ENCODE measurements around the gene MAMDC4.

- TF ChIP-seq, protein P1, sequence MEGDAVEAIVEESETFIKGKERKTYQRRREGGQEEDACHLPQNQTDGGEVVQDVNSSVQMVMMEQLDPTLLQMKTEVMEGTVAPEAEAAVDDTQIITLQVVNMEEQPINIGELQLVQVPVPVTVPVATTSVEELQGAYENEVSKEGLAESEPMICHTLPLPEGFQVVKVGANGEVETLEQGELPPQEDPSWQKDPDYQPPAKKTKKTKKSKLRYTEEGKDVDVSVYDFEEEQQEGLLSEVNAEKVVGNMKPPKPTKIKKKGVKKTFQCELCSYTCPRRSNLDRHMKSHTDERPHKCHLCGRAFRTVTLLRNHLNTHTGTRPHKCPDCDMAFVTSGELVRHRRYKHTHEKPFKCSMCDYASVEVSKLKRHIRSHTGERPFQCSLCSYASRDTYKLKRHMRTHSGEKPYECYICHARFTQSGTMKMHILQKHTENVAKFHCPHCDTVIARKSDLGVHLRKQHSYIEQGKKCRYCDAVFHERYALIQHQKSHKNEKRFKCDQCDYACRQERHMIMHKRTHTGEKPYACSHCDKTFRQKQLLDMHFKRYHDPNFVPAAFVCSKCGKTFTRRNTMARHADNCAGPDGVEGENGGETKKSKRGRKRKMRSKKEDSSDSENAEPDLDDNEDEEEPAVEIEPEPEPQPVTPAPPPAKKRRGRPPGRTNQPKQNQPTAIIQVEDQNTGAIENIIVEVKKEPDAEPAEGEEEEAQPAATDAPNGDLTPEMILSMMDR (IDR thresholded peaks at IDR 0.05) = no peak
- no peak for TF ChIP-seq POLR2A (IDR thresholded peaks at IDR 0.05)
Observed at GRCh38 chr9:136846376-136847087, 5.6 kb upstream of the MAMDC4 start.

All from body of pancreas (tissue), 4 donors.